ENCODE data around the gene SSTR3.

DNA sequence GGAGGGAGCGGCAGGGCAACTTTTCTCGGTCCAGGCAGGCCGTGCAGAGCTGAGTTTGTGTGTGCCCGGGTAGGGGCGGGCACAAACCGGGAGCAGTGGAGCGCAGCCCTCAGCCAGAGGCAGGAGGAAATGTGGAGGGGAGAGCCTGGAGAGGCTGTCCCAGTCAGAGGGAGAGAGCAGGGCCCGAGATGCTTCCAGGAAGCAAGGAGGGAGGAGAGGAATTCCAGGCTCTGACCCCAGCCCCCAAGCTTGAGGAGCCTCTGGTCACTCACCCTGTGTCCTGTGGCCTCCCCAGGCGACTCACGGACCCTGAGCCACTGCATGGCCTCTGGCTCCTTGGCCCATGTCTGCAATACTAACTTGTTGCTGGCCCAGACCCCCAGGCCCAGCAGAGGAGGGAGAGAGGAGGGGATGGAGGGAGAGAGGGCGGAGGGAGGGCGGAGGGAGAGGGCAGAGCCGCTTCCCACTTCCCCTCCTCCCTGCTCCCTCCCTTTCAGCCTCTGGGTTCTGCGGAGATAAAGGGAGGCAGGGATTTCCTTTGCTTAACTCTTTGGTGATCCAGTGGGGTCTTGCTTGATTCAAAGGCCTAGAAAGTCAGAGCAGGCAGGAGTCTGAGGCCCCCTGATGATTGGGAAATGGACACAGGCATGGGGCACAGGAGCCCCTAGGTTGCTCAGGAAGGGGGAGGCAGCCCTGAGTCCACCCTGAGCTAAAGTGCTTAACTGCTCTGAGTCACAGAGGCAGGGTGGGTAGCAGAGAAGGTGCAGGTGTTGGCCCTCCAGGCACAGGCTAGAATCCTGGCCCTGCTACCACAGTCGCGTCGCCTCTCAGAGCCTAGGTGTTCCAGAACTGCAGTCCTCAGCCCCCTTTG, 24.2 kb downstream of the SSTR3 start, which contains the start of gene C1QTNF6:
- TF ChIP-seq GATA2 (IDR thresholded peaks at IDR 0.05; ENCODE audit: low read depth, low read length) (no peak; the same call in 1 of the 2 replicates), GATA3 (IDR thresholded peaks at IDR 0.05; ENCODE audit: low read depth, low read length) (no peak)

All from SH-SY5Y (cell line).